ENCODE results near the gene PELO.

Gene PELO

DNA sequence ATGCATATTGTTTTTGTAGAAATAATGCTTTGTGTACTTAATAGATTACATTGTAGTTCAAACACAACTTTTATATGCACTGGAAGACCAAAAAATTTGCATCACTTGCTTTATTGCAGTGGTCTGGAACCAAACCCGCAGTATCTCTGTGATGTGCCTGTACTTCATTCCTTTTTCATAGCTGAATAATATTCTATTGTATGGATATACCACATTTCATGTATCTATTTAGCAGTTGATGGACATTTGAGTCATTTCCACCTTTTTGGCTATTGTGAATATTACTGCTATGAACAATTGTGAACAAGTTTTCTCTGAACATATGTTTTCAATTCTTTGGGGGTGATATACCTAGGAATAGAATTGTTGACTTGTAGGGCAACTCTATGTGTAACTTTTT lies 40.1 kb downstream of the PELO start:
- H3K36me3 Mint-ChIP-seq (ENCODE audit: low read depth), result no peaks in the 10 kb centered on the region
- no peak overlapping the region for H3K4me3 Mint-ChIP-seq
- H3K27me3 Mint-ChIP-seq (ENCODE audit: low read depth, poor library complexity), result peaks cover 3% of the 10 kb centered on the region
- no peak overlapping the region for H3K27ac Mint-ChIP-seq
- H3K4me1 Mint-ChIP-seq, result no peaks in the 10 kb centered on the region
- no peak for DNase-seq
- TF ChIP-seq, protein P1, sequence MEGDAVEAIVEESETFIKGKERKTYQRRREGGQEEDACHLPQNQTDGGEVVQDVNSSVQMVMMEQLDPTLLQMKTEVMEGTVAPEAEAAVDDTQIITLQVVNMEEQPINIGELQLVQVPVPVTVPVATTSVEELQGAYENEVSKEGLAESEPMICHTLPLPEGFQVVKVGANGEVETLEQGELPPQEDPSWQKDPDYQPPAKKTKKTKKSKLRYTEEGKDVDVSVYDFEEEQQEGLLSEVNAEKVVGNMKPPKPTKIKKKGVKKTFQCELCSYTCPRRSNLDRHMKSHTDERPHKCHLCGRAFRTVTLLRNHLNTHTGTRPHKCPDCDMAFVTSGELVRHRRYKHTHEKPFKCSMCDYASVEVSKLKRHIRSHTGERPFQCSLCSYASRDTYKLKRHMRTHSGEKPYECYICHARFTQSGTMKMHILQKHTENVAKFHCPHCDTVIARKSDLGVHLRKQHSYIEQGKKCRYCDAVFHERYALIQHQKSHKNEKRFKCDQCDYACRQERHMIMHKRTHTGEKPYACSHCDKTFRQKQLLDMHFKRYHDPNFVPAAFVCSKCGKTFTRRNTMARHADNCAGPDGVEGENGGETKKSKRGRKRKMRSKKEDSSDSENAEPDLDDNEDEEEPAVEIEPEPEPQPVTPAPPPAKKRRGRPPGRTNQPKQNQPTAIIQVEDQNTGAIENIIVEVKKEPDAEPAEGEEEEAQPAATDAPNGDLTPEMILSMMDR (IDR thresholded peaks at IDR 0.05), result no peak
- H3K9me3 Mint-ChIP-seq, result peaks cover 16% of the 10 kb centered on the region

DNA sequence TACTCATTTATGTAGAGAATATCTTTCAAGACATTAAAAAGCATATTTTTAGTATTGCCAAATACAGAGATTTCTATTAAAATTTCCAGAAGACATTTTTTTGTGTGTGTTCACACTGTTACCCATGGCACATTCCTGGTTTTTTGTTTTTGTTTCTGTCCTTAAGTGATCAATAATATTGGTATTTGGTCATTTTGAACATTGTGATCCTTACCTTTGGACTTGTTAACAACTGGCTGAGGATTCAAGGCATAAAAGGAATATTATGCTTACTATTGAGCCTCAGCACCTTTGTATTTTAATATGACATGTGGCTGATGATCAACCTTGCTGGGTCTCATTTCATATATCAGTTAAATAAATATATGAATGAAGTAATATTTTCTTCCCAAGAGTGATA lies 41.9 kb downstream of the PELO start:
- H3K4me3 Mint-ChIP-seq, result no peak overlapping the region
- peaks cover 3% of the 10 kb centered on the region for H3K27me3 Mint-ChIP-seq (ENCODE audit: low read depth, poor library complexity)
- no peak for DNase-seq
- no peak overlapping the region for H3K27ac Mint-ChIP-seq
- TF ChIP-seq, protein P1 (IDR thresholded peaks at IDR 0.05), result no peak
- no peaks in the 10 kb centered on the region for H3K4me1 Mint-ChIP-seq
- peaks cover 16% of the 10 kb centered on the region for H3K9me3 Mint-ChIP-seq
- H3K36me3 Mint-ChIP-seq (ENCODE audit: low read depth), result no peaks in the 10 kb centered on the region

DNA sequence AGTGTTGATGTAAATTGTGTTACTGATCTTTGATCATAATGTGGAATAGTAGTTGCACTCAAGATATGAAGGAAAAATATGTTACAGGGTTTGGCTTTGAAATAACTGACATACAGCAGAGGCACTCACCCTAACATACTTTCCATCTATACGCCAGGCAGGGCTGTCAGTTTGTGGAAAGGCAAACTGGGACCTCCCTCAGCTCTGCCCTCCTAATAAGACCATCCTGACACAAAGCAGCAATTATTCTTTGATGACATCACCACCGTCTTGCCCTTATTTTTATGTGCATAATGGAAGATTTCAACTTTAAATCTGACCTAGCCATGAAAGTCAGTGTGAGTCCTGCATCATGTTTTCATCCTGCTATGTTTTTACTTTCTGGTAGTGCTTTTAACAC lies 42.9 kb downstream of the PELO start:
- TF ChIP-seq, protein P1 (IDR thresholded peaks at IDR 0.05), result no peak
- H3K9me3 Mint-ChIP-seq, result peaks cover 16% of the 10 kb centered on the region
- no peak overlapping the region for H3K4me3 Mint-ChIP-seq
- DNase-seq, result no peak
- H3K4me1 Mint-ChIP-seq, result no peaks in the 10 kb centered on the region
- H3K27me3 Mint-ChIP-seq (ENCODE audit: low read depth, poor library complexity), result peaks cover 3% of the 10 kb centered on the region
- H3K27ac Mint-ChIP-seq, result no peak overlapping the region
- no peaks in the 10 kb centered on the region for H3K36me3 Mint-ChIP-seq (ENCODE audit: low read depth)

DNA sequence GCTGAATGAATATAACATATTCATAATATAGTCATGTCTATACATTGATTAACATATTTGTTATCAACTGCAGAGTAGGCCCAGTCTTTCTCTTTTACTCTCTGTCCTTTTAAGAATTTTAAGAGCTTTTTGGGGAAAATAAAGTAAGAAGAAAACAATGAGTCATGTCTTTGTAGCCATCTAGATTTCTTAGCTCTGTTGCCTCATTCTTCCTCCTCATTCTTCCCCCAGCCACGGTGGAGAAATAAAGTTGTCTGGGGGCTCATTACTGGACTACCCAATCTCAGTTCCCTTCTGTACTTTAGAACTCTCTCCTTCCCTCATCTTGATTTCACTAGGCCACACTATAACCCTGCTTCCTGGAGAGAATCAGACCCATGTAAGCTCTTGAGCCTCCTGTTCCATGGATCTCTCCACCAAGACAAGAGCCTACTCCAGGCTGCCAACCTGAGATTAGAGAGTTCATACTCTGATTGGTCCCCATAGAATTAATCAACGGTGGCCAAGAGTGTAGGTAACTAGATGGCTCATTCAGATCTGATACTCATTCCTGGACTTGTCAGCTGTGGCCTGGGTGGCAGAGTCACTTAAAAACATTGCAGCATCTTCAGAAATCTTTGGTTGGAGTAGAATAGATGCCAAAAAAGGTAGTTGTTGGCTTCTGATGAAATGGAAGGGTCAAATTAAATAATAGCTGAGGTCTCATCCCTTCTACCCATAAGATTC lies 44.2 kb downstream of the PELO start:
- TF ChIP-seq, protein P1 (IDR thresholded peaks at IDR 0.05), result no peak
- Mint-ChIP-seq H3K9me3 (peaks cover 15% of the 10 kb centered on the region), H3K27me3 (ENCODE audit: low read depth, poor library complexity) (peaks cover 3% of the 10 kb centered on the region), H3K4me1 (no peaks in the 10 kb centered on the region), H3K4me3 (no peak overlapping the region), H3K36me3 (ENCODE audit: low read depth) (no peaks in the 10 kb centered on the region), H3K27ac (no peak overlapping the region)
- DNase-seq, result no peak

DNA sequence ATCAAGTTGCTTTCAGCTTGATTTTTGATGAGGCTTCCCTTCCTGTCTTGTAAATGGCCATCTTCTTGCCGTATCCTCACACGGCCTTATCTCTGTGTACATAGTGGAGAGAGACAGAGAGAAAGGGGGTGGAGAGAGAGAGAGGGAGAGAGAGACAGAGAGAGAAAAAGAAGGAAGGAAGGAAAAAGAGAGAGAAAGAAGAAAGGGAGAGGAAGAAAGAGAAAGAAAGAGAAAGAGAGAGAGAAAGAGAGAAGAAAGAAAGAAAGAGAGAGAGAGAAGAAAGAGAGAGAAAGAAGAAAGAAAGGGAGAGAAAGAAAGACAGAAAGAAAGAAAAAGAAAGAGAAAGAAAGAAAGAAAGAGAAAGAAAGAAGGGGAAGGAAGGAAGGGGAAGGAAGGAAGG lies 46.6 kb downstream of the PELO start:
- Mint-ChIP-seq H3K27me3 (ENCODE audit: low read depth, poor library complexity) (no peaks in the 10 kb centered on the region), H3K27ac (no peak overlapping the region)

More for the DNA sequence above, 46.6 kb downstream of the PELO start:
- Mint-ChIP-seq H3K9me3 (no peaks in the 10 kb centered on the region), H3K4me3 (no peak overlapping the region), H3K4me1 (no peaks in the 10 kb centered on the region), H3K36me3 (ENCODE audit: low read depth) (no peaks in the 10 kb centered on the region)
- no peak for DNase-seq
- TF ChIP-seq, protein P1 (IDR thresholded peaks at IDR 0.05), result no peak

Measured in nephron progenitor cell (in vitro differentiated cells).